Urinary bladder (tissue), 4 donors: ENCODE data around the gene FGF4. TPM values are rescaled to one million over a fixed set of nuclear protein-coding genes. Genes with fewer than 3 reads are reported as not detected.
A peak's percentile ranks its signal among the peaks of the same experiment; 100 is the strongest.

ENCODE experiments used
- DNase-seq: peaks from one replicate; pipeline ENCODE4 v3.0.0-alpha.2; 2015; ENCODE audit errors: extremely low spot score
- H3K27ac ChIP-seq: one replicate; pipeline ENCODE4 v1.5.1; 2013; ENCODE audit warnings: low read depth, mild to moderate bottlenecking, moderate library complexity
- H3K36me3 ChIP-seq: one replicate; pipeline ENCODE4 v1.6.1; 2013; ENCODE audit warnings: mild to moderate bottlenecking, moderate library complexity; ENCODE audit not compliant: insufficient read depth
- H3K4me1 ChIP-seq: one replicate; pipeline ENCODE4 v1.6.1; 2013; ENCODE audit warnings: mild to moderate bottlenecking, moderate library complexity; ENCODE audit not compliant: insufficient read depth
- H3K4me3 ChIP-seq: one replicate; pipeline ENCODE4 v1.5.1; 2013; ENCODE audit warnings: low read depth, low read length
- WGBS: extraction: QIAGEN DNeasy Blood & Tissue Kit; methylation state at CpG from one replicate; pipeline ENCODE4 v1.1.7; 2013; 5-methylcytosine and 5-hydroxymethylcytosine counted together
- polyA plus RNA-seq: library from polyadenylated mRNA; stranded (reverse); fragments of 200-250 nt; gene quantifications from one replicate; pipeline ENCODE4 v1.2.3, GENCODE V29; 2013
- total RNA-seq: library from RNA; depleted of rRNA; stranded (reverse); fragments of >200 nt; gene quantifications from one replicate; pipeline ENCODE4 v1.2.3, GENCODE V29; 2014
- donor health status: healthy with polysubstance abuse.
- donor health status: healthy.

The FGF4 gene
- total and polyA plus RNA-seq, 2 donors, result not detected

- no peaks in the 10 kb centered on the region for H3K4me1 ChIP-seq
- no peak overlapping the region for H3K27ac ChIP-seq
- no peaks in the 10 kb centered on the region for H3K36me3 ChIP-seq
- DNase-seq, result no peak
- 96% methylated on average over 5 of the region's 5 CpGs for WGBS
- H3K4me3 ChIP-seq, result no peak overlapping the region
Observed at GRCh38 chr11:69800278-69800677, 25.1 kb upstream of the FGF4 start.

GRCh38 chr11:69799582-69799981 is 24.4 kb upstream of the FGF4 start:
- Histone ChIP-seq H3K36me3 (no peaks in the 10 kb centered on the region), H3K4me1 (no peaks in the 10 kb centered on the region), H3K27ac (no peak overlapping the region), H3K4me3 (no peak overlapping the region)
- no peak for DNase-seq
- 23% methylated on average over 3 of the region's 3 CpGs for WGBS

- Histone ChIP-seq H3K36me3 (no peaks in the 10 kb centered on the region), H3K4me1 (no peaks in the 10 kb centered on the region), H3K4me3 (no peak overlapping the region), H3K27ac (no peak overlapping the region)
- WGBS, result 93% methylated on average over 3 of the region's 3 CpGs
- DNase-seq, result no peak
Observed at GRCh38 chr11:69799097-69799496, 24.0 kb upstream of the FGF4 start.

DNA sequence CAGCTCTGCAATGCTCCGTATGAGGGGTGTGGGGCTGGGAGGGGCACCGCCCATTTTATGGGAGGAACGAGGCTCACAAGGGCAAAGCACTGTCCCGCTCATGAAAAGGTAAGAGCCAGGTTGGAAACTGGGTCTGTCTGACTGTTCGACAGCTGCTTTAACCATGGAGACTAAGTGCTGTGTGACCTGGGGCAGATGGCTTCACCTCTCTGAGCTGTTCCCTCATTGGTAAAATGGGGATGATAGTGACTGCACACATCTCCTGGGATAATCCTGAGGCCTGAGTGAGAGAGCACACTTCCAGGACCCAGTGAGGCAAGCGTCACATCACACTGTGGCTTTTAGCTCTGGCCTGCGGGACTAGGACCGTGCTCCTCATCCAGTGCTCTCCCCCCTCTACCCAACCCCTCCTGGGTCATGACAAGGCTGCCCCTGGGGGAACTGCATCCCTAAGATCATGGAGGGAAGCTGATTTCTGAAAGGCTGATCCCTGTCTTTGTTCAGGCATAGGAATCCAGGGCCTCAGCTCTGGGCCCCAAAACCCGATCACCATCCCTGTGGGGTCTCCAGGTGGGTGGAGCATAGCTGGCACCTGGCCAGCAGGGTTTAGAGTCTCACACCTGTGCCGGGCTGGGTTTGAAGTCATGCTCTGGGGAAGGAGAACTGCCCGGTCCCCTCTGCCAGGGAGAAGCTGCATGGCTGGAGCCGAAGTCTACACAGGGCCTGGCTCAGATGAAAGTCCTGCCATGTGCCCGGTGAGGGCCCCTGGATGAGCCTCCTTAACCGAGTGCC is 22.8 kb upstream of the FGF4 start:
- Histone ChIP-seq H3K36me3 (no peaks in the 10 kb centered on the region), H3K4me1 (no peaks in the 10 kb centered on the region), H3K27ac (no peak overlapping the region), H3K4me3 (no peak overlapping the region)
- DNase-seq, result no peak
- WGBS, result 73% methylated on average over 14 of the region's 14 CpGs

DNA sequence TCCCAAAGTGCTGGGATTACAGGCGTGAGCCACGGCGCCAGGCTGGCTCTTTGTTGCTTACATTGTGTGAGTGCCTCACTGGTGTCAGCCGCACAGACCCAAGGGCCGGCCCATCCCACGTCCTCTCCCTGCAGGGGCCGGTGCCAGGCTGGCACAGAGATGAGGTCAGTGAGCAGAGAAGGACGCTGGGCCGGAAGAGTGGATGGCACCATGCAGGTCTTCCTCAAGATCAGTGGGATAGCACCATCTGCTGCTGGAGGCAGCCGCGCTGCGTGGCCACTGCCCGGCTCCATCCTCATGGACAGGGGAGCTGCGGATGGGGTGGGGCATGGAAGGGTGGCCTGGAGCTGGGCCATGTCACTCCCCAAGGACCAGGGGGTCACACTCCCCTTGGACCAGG is 22.0 kb upstream of the FGF4 start:
- WGBS, result 75% methylated on average over 14 of the region's 14 CpGs
- no peak overlapping the region for H3K4me3 ChIP-seq
- no peaks in the 10 kb centered on the region for H3K36me3 ChIP-seq
- no peaks in the 10 kb centered on the region for H3K4me1 ChIP-seq
- DNase-seq, result no peak
- no peak overlapping the region for H3K27ac ChIP-seq

DNA sequence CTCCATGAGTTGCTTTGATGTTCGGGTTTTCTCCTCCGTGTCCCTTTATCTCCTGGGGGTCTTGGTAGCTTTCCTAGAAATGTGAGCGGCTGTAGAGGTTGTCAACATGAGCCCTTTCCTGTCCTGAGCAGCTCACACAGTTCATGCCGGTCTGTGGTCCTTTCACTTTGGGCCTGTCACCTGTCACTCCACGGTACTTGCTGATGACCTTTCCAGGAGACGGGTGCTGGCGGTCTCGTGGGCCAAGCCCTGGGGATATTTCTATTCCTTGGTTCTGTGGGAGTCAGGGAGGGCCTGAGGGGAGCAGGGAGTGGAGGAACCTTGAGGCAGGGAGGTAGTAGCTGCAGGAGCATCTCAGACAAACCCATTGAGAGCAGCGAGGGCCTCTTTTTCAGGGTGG is 20.9 kb upstream of the FGF4 start:
- Histone ChIP-seq H3K4me3 (no peak overlapping the region), H3K4me1 (no peaks in the 10 kb centered on the region), H3K27ac (no peak overlapping the region), H3K36me3 (no peaks in the 10 kb centered on the region)
- WGBS, result 89% methylated on average over 9 of the region's 9 CpGs
- DNase-seq, result no peak

DNA sequence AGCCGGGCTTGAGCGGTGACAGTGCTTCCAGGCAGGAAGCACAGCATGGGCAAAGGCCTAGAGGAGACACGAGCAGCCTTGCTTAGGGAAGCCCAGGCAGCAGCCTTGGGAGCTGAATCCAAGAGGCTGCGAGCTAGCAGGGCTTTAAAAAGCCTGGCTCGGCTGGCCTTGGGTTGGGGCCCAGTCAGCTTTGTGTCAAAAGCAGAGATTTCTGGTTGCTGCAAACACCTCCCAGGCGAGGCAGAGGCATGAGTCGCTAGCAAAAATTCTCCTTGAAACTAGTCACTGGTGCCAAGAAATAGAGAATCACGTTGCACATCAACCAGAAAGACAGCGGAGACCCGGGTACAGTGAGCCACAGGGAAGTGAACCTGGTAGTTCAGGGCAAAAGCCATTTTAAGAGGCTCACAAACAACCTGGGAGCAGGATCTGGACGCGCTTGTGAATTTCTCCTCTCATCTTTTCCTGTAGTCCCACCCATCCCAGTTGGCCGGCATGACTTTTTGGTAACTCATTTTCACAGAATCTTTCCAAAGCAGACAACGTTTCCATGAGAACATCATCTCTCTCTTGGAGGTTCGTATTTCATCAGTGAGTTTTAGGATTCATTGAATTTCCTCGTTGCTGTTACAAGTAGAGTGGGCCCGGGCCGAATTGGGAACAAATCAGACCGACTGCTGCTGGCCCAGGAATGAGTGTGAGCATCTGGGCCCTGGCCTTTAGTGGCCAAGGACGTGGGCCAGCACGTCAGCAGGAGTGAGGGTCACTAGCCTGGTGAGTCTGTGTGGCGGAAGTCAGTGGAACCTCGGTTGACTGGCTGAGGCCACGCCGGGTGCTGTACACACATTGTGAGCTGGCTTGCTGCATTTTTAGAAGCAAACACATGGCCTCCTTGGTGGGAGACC is 16.4 kb upstream of the FGF4 start:
- H3K36me3 ChIP-seq, result no peaks in the 10 kb centered on the region
- H3K27ac ChIP-seq, result no peak overlapping the region
- peak; percentile 20 for DNase-seq
- no peak overlapping the region for H3K4me3 ChIP-seq
- WGBS, result 51% methylated on average over 25 of the region's 25 CpGs
- no peaks in the 10 kb centered on the region for H3K4me1 ChIP-seq

GRCh38 chr11:69788956-69789355 is 13.8 kb upstream of the FGF4 start:
- H3K36me3 ChIP-seq, result no peaks in the 10 kb centered on the region
- WGBS, result 92% methylated on average over 11 of the region's 11 CpGs
- H3K27ac ChIP-seq, result no peak overlapping the region
- DNase-seq, result no peak
- no peak overlapping the region for H3K4me3 ChIP-seq
- H3K4me1 ChIP-seq, result no peaks in the 10 kb centered on the region

- no peak overlapping the region for H3K27ac ChIP-seq
- 89% methylated on average over 10 of the region's 10 CpGs for WGBS
- H3K4me3 ChIP-seq, result no peak overlapping the region
- H3K4me1 ChIP-seq, result no peaks in the 10 kb centered on the region
- H3K36me3 ChIP-seq, result no peaks in the 10 kb centered on the region
- no peak for DNase-seq
Observed at GRCh38 chr11:69787906-69788305, 12.8 kb upstream of the FGF4 start.

- H3K4me1 ChIP-seq, result no peaks in the 10 kb centered on the region
- no peak overlapping the region for H3K27ac ChIP-seq
- 66% methylated on average over 4 of the region's 4 CpGs for WGBS
- H3K36me3 ChIP-seq, result no peaks in the 10 kb centered on the region
- no peak for DNase-seq
- H3K4me3 ChIP-seq, result no peak overlapping the region
Observed at GRCh38 chr11:69787457-69787856, 12.3 kb upstream of the FGF4 start.

- Histone ChIP-seq H3K27ac (no peak overlapping the region), H3K36me3 (no peaks in the 10 kb centered on the region), H3K4me1 (no peaks in the 10 kb centered on the region), H3K4me3 (no peak overlapping the region)
- no peak for DNase-seq
- 78% methylated on average over 8 of the region's 8 CpGs for WGBS
Observed at GRCh38 chr11:69781241-69781640, 6.1 kb upstream of the FGF4 start.

GRCh38 chr11:69778373-69778772 is 3.2 kb upstream of the FGF4 start:
- DNase-seq, result no peak
- H3K36me3 ChIP-seq, result no peaks in the 10 kb centered on the region
- H3K27ac ChIP-seq, result no peak overlapping the region
- 82% methylated on average over 8 of the region's 8 CpGs for WGBS
- no peaks in the 10 kb centered on the region for H3K4me1 ChIP-seq
- no peak overlapping the region for H3K4me3 ChIP-seq

- no peak for DNase-seq
- Histone ChIP-seq H3K27ac (no peak overlapping the region), H3K4me3 (no peak overlapping the region), H3K36me3 (no peaks in the 10 kb centered on the region), H3K4me1 (no peaks in the 10 kb centered on the region)
- WGBS, result 2% methylated on average over 107 of the region's 107 CpGs
Observed at GRCh38 chr11:69774354-69775162, 583 bp downstream of the FGF4 start.
